Naive thymus-derived CD4-positive, alpha-beta T cell (primary cell): Measurements from ENCODE around the gene RRP15. TPM values are rescaled to one million over a fixed set of nuclear protein-coding genes. Genes with fewer than 3 reads are reported as not detected.
A peak's percentile ranks its signal among the peaks of the same experiment; 100 is the strongest.

Source experiments
- ATAC-seq: fragments of 150-1000 bp; cut with Tn5 transposase; 2 replicates; pipeline ENCODE4 v1.10.0; 2021; ENCODE audit warnings: mild to moderate bottlenecking, moderate library complexity
- CTCF ChIA-PET: fragments of 350-600 bp; sonication (Branson Sonifier 250); formaldehyde crosslinking; loops from one replicate; lab custom pipeline; 2021; ENCODE audit warnings: antibody characterized with exemption; lab: Charles Lee
- POLR2A ChIA-PET: fragments of 350-600 bp; sonication (Branson Sonifier 250); formaldehyde crosslinking; loops from one replicate; lab custom pipeline; 2021; ENCODE audit warnings: antibody characterized with exemption, inconsistent platforms; lab: Charles Lee
- DNase-seq, 9 donors: peaks; one replicate each; pipeline versions ENCODE4 v3.0.0 to v3.0.0-alpha.2; 2020 to 2022; ENCODE audit warnings: mixed read lengths in 1 of 9
- H3K27ac ChIP-seq: one replicate; pipeline ENCODE4 v1.7.0; 2013; ENCODE audit warnings: mild to moderate bottlenecking, low read depth, low read length, moderate library complexity
- H3K27me3 ChIP-seq, 2 donors: one replicate each; pipeline ENCODE4 v1.7.0; 2013; ENCODE audit warnings: low read length in 2 of 2, mild to moderate bottlenecking in 2 of 2, moderate library complexity in 2 of 2; ENCODE audit not compliant: control insufficient read depth in 2 of 2, insufficient read depth in 2 of 2
- H3K36me3 ChIP-seq, 3 experiments: 1 replicate in 2 of 3; 2 replicates in 1 of 3; pipeline ENCODE4 v1.7.0; 2013; ENCODE audit warnings: low read length in 3 of 3, mild to moderate bottlenecking in 3 of 3, moderate library complexity in 1 of 3; ENCODE audit not compliant: insufficient read depth in 3 of 3, control insufficient read depth in 2 of 3
- H3K4me1 ChIP-seq, 2 donors: one replicate each; pipeline ENCODE4 v1.7.0; 2013; ENCODE audit warnings: low read length in 2 of 2, mild to moderate bottlenecking in 2 of 2, moderate library complexity in 1 of 2; ENCODE audit not compliant: control insufficient read depth in 2 of 2, insufficient read depth in 2 of 2
- H3K4me3 ChIP-seq: 2 replicates; pipeline ENCODE4 v1.7.0; 2013; ENCODE audit warnings: mild to moderate bottlenecking, low read length
- H3K9me3 ChIP-seq, 3 experiments: 1 replicate in 2 of 3; 2 replicates in 1 of 3; pipeline ENCODE4 v1.7.0; 2013; ENCODE audit warnings: low read length in 3 of 3; ENCODE audit not compliant: control insufficient read depth in 2 of 3
- H3K27ac Mint-ChIP-seq, 9 donors: one replicate each; pipeline ENCODE4 v1.8.0; 2020 to 2022; ENCODE audit warnings: mixed read lengths in 9 of 9, mild to moderate bottlenecking in 8 of 9, moderate library complexity in 5 of 9, inconsistent platforms in 2 of 9
- H3K27me3 Mint-ChIP-seq, 5 donors: one replicate each; pipeline ENCODE4 v1.8.0; 2021 to 2022; ENCODE audit warnings: mixed read lengths in 5 of 5, mild to moderate bottlenecking in 1 of 5
- H3K36me3 Mint-ChIP-seq, 5 donors: one replicate each; pipeline ENCODE4 v1.8.0; 2020 to 2022; ENCODE audit warnings: mixed read lengths in 5 of 5, mild to moderate bottlenecking in 3 of 5, inconsistent platforms in 1 of 5
- H3K4me1 Mint-ChIP-seq, 7 donors: one replicate each; pipeline ENCODE4 v1.8.0; 2020 to 2022; ENCODE audit warnings: mixed read lengths in 7 of 7, mild to moderate bottlenecking in 3 of 7, inconsistent platforms in 1 of 7
- H3K4me3 Mint-ChIP-seq, 10 donors: one replicate each; pipeline ENCODE4 v1.8.0; 2020 to 2022; ENCODE audit warnings: mild to moderate bottlenecking in 10 of 10, mixed read lengths in 10 of 10, moderate library complexity in 6 of 10, inconsistent platforms in 2 of 10
- H3K9me3 Mint-ChIP-seq, 11 donors: one replicate each; pipeline ENCODE4 v1.8.0; 2020 to 2022; ENCODE audit warnings: mixed read lengths in 11 of 11, mild to moderate bottlenecking in 4 of 11, inconsistent platforms in 1 of 11, moderate library complexity in 1 of 11
- intact Hi-C, 2 donors: fragments of 100-400 bp; cut with micrococcal nuclease; formaldehyde crosslinking; loops; one replicate each; pipeline ENCODE4 v1.15.1; 2023
- polyA plus RNA-seq, 2 donors: library from polyadenylated mRNA; unstranded; fragments of 300-500 nt; fragmentation: Illumina TruSeq; gene quantifications; one replicate each; pipeline ENCODE4 v1.2.3, GENCODE V29; 2021
- total RNA-seq, 6 experiments: library from RNA in 5 of 6; stranded (reverse) in 5 of 6; gene quantifications; 1 replicate in 5 of 6; 2 replicates in 1 of 6; pipeline ENCODE4 v1.2.3 and lab custom pipeline; 2021 to 2026

RRP15 gene
- total and polyA plus RNA-seq, 7 experiments from 2014 or later: 12.4 to 19.0 (median 17.7) TPM

DNA sequence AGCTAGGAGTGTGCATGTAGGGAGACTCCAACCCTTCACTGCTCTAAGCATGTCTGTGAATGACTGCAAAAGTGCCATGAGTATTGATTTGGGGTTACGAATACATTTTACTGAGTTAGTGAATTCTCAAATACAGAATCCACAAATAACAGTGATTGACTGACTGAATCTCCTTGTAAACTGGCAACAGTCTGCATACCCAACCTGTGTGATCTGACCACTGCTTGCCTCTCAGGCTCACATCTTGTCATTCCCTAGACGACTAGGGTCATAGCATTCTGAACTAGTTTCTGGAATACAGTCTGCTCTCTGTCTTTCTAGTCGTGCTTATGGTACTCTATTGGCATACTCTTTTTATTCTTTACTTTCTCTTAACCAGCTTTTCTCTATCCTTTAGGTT lies 7.4 kb downstream of the RRP15 start:
- Histone ChIP-seq H3K27me3 (no peaks in the 10 kb centered on the region), H3K27ac (no peak overlapping the region), H3K36me3 (peaks cover 0 to 15% (median 0%) of the 10 kb centered on the region in 3 experiments), H3K4me1 (no peaks in the 10 kb centered on the region), H3K9me3 (no peaks in the 10 kb centered on the region), H3K4me3 (no peak overlapping the region)
- ChIA-PET POLR2A (no interaction called here), CTCF (no interaction called here)
- DNase-seq (no peak), ATAC-seq (no peak)
- Mint-ChIP-seq H3K27me3 (no peaks in the 10 kb centered on the region), H3K27ac (no peak overlapping the region), H3K36me3 (peaks cover 0 to 16% (median 1%) of the 10 kb centered on the region in 5 donors), H3K4me3 (no peak overlapping the region), H3K9me3 (no peaks in the 10 kb centered on the region), H3K4me1 (peaks cover 4 to 51% (median 33%) of the 10 kb centered on the region in 7 donors)
- intact Hi-C loops: no loop called here

DNA sequence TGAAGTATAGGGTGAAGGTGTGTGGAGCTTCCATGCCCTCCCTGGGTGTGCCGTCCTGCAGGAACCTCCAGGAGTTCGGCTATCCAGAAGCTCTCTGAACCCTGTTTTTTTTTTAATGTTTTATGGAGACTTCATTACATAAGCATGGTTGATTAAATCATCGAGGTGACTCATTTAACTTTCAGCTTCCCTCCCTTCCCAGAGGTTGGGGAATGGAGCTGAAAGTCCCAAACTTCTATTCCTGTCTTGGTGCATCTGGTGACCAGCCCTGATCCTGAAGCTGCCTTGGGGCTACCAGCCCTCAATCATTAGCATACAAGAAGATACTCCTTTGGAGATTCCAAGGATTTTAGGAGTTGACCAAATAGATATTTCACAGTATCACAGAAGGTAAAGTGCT lies 9.5 kb downstream of the RRP15 start:
- no peak for ATAC-seq
- POLR2A ChIA-PET: no interaction called here
- CTCF ChIA-PET: no interaction called here

DNA sequence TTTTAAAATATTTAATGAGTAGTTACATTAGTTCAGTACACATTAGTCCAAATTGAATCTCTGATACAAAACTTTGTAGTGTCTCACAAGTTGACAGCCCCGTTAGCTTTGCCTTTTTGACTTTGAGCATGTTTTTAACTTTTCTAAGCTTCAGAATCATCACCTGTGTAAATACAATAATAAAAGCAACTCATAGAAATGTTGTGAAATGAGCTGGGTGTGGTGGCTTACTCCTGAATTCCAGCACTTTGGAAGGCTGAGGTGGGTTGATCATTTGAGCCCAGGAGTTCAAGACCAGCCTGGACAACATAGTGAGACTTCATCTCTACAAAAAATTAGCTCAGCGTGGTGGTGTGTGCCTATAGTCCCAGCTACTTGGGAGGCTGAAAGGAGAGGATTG lies 11.1 kb downstream of the RRP15 start:
- no peaks in the 10 kb centered on the region for H3K9me3 Mint-ChIP-seq
- no peak overlapping the region for H3K4me3 Mint-ChIP-seq
- POLR2A ChIA-PET: no interaction called here
- DNase-seq (no peak), ATAC-seq (no peak)
- H3K36me3 Mint-ChIP-seq: peaks cover 0 to 23% (median 1%) of the 10 kb centered on the region in 5 donors
- no peaks in the 10 kb centered on the region for H3K27me3 Mint-ChIP-seq
- Histone ChIP-seq H3K4me3 (no peak overlapping the region), H3K9me3 (no peaks in the 10 kb centered on the region), H3K36me3 (peaks cover 0 to 15% (median 0%) of the 10 kb centered on the region in 3 experiments), H3K4me1 (no peaks in the 10 kb centered on the region), H3K27me3 (no peaks in the 10 kb centered on the region), H3K27ac (no peak overlapping the region)
- CTCF ChIA-PET: no interaction called here
- no peak overlapping the region for H3K27ac Mint-ChIP-seq
- H3K4me1 Mint-ChIP-seq: peaks cover 0 to 47% (median 32%) of the 10 kb centered on the region in 7 donors
- intact Hi-C loops: no loop called here

More for the DNA sequence above, 9.5 kb downstream of the RRP15 start:
- intact Hi-C loops: no loop called here
- Mint-ChIP-seq H3K27ac (no peak overlapping the region), H3K4me3 (no peak overlapping the region), H3K9me3 (no peaks in the 10 kb centered on the region), H3K27me3 (no peaks in the 10 kb centered on the region), H3K4me1 (peaks cover 0 to 45% (median 27%) of the 10 kb centered on the region in 7 donors), H3K36me3 (peaks cover 0 to 19% (median 1%) of the 10 kb centered on the region in 5 donors)
- no peaks in the 10 kb centered on the region for H3K4me1 ChIP-seq
- H3K9me3 ChIP-seq: no peaks in the 10 kb centered on the region
- H3K27ac ChIP-seq: no peak overlapping the region
- H3K27me3 ChIP-seq: no peaks in the 10 kb centered on the region
- DNase-seq: no peak
- peaks cover 0 to 15% (median 0%) of the 10 kb centered on the region in 3 experiments for H3K36me3 ChIP-seq
- no peak overlapping the region for H3K4me3 ChIP-seq

DNA sequence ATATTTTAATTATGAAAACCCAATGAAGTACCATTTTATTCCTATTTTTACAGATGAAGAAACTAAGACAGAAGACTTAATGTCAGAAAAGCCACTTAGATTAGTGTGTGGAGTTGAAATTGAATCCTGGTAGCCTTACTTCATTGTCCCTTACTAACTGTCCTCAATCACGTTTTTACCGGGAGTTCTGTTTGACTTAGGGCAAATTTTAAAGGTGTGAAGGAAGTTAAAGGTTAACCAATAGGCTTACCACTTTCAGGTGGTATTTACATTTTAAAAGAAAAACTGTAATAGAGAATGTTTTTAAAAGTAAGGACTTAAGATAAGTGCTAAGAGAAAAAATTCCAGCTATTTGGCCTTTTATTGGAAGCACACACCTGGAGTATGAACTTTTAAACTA lies 12.4 kb downstream of the RRP15 start:
- ChIA-PET CTCF (no interaction called here), POLR2A (no interaction called here)
- Mint-ChIP-seq H3K4me3 (no peak overlapping the region), H3K36me3 (peaks cover 0 to 30% (median 7%) of the 10 kb centered on the region in 5 donors), H3K27me3 (no peaks in the 10 kb centered on the region), H3K4me1 (peaks cover 5 to 53% (median 40%) of the 10 kb centered on the region in 7 donors), H3K27ac (peak overlapping the region in 2 of 9 donors; percentile 0 to 5), H3K9me3 (no peaks in the 10 kb centered on the region)
- H3K9me3 ChIP-seq: no peaks in the 10 kb centered on the region
- no peak overlapping the region for H3K27ac ChIP-seq
- no peak overlapping the region for H3K4me3 ChIP-seq
- no peak for DNase-seq
- no peak for ATAC-seq
- H3K36me3 ChIP-seq: peaks cover 0 to 15% (median 0%) of the 10 kb centered on the region in 3 experiments
- no peaks in the 10 kb centered on the region for H3K27me3 ChIP-seq
- intact Hi-C loops: no loop called here
- H3K4me1 ChIP-seq: no peaks in the 10 kb centered on the region

DNA sequence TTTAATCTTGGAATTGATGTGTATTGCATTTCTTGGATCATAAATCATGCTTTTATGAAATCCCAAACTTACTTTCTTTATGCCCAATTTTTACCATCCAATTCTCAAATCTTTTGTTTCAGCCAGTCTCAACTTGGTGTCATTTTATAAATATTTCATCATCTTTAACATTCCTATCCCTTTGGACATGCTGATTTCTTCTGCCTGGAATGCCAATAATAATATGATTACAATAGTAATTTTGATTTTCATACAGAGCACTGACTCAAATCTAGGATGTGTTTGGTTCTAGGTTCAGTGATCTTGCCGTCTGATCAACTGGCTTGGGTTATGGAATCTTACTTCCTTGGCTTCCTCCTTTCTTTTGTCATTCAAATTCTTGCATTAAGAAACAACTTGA lies 12.8 kb downstream of the RRP15 start:
- H3K27ac Mint-ChIP-seq: no peak overlapping the region
- ChIA-PET CTCF (no interaction called here), POLR2A (no interaction called here)

DNA sequence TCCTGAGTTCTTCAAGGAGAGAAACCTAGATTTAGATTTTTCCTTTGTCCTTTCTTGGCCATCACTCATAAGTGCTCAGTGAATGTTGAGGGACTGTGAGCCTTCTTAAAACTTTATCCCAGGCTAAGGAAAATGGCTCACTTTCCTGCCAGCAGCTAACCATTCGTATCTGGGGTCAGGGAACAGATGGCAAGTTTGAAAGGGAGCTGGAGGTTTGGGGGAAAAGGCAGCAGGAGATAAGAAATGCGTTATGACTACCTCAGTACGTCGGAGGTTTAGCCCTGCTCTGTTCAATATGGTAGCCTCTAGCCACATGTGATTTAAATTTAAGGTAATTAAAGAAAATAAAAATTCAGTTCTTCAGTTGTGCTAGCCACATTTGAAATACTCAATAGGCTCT lies 13.3 kb downstream of the RRP15 start:
- ChIA-PET CTCF (no interaction called here), POLR2A (no interaction called here)
- Mint-ChIP-seq H3K9me3 (no peaks in the 10 kb centered on the region), H3K4me3 (no peak overlapping the region), H3K27me3 (no peaks in the 10 kb centered on the region), H3K4me1 (peaks cover 7 to 51% (median 35%) of the 10 kb centered on the region in 7 donors), H3K36me3 (peaks cover 0 to 29% (median 9%) of the 10 kb centered on the region in 5 donors), H3K27ac (no peak overlapping the region)
- no peak overlapping the region for H3K4me3 ChIP-seq
- no peaks in the 10 kb centered on the region for H3K4me1 ChIP-seq
- H3K27ac ChIP-seq: no peak overlapping the region
- no peaks in the 10 kb centered on the region for H3K27me3 ChIP-seq
- H3K36me3 ChIP-seq: peaks cover 0 to 22% (median 0%) of the 10 kb centered on the region in 3 experiments
- intact Hi-C loops: no loop called here
- DNase-seq (no peak), ATAC-seq (no peak)
- no peaks in the 10 kb centered on the region for H3K9me3 ChIP-seq

More for the DNA sequence above, 12.8 kb downstream of the RRP15 start:
- peaks cover 0 to 16% (median 0%) of the 10 kb centered on the region in 3 experiments for H3K36me3 ChIP-seq
- H3K4me3 ChIP-seq: no peak overlapping the region
- ATAC-seq: no peak
- intact Hi-C loops: no loop called here
- Mint-ChIP-seq H3K27me3 (no peaks in the 10 kb centered on the region), H3K4me1 (peaks cover 5 to 51% (median 36%) of the 10 kb centered on the region in 7 donors), H3K9me3 (no peaks in the 10 kb centered on the region), H3K4me3 (no peak overlapping the region), H3K36me3 (peaks cover 0 to 29% (median 9%) of the 10 kb centered on the region in 5 donors)
- no peaks in the 10 kb centered on the region for H3K4me1 ChIP-seq
- no peak for DNase-seq
- no peaks in the 10 kb centered on the region for H3K27me3 ChIP-seq
- H3K27ac ChIP-seq: no peak overlapping the region
- no peaks in the 10 kb centered on the region for H3K9me3 ChIP-seq

DNA sequence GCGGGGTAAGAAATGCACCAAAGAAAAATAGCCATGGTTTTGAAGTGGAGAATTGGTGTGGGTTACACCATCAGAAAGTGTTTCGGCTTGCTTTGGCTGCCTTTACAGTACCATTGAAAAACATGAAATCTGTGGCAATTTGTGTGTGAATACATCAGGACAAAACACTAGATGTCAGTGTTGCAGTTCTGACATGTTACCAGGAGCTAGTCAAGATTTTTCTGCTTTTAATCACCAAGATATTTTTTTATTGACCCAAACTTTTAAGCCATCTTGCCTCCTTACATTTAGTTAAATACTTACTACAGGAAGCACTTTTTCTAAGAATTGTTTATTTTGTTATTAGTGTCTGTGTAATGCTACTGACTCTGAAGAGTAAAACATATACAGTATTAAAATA lies 14.3 kb downstream of the RRP15 start:
- H3K36me3 Mint-ChIP-seq: peaks cover 0 to 23% (median 9%) of the 10 kb centered on the region in 5 donors
- H3K9me3 Mint-ChIP-seq: no peaks in the 10 kb centered on the region
- CTCF ChIA-PET: interaction anchor here (0.7 to 1.2 kb wide), 2 partner anchors 26 to 58 kb away, joined by 3 to 4 read pairs; no protein-coding TSS in a partner anchor

More for the DNA sequence above, 14.3 kb downstream of the RRP15 start:
- H3K4me3 ChIP-seq: no peak overlapping the region
- DNase-seq (no peak), ATAC-seq (no peak)
- H3K27ac Mint-ChIP-seq: no peak overlapping the region
- no peak overlapping the region for H3K27ac ChIP-seq
- H3K4me3 Mint-ChIP-seq: no peak overlapping the region
- peaks cover 0 to 18% (median 0%) of the 10 kb centered on the region in 3 experiments for H3K36me3 ChIP-seq
- POLR2A ChIA-PET: interaction anchor here (0.7 kb wide), 1 partner anchor 14 kb away, joined by 3 read pairs; the partner anchor contains the start of gene RRP15
- H3K4me1 ChIP-seq: no peaks in the 10 kb centered on the region
- H3K27me3 Mint-ChIP-seq: no peaks in the 10 kb centered on the region
- H3K27me3 ChIP-seq: no peaks in the 10 kb centered on the region
- H3K9me3 ChIP-seq: no peaks in the 10 kb centered on the region
- peaks cover 7 to 51% (median 35%) of the 10 kb centered on the region in 7 donors for H3K4me1 Mint-ChIP-seq
- intact Hi-C loops: loop anchor here in 1 of 2 donors (1.0 kb wide), 1 partner anchor 1117 kb away; no protein-coding TSS in a partner anchor
